ENCODE results near the gene LRRC52.

Gene LRRC52

GRCh38 chr1:165543532-165544438, at the start of gene LRRC52:
LRRC52 (plus strand) TSS chr1:165544000; CDS start chr1:165544297, 297 bp downstream.
- DNase-seq: no peak

DNA sequence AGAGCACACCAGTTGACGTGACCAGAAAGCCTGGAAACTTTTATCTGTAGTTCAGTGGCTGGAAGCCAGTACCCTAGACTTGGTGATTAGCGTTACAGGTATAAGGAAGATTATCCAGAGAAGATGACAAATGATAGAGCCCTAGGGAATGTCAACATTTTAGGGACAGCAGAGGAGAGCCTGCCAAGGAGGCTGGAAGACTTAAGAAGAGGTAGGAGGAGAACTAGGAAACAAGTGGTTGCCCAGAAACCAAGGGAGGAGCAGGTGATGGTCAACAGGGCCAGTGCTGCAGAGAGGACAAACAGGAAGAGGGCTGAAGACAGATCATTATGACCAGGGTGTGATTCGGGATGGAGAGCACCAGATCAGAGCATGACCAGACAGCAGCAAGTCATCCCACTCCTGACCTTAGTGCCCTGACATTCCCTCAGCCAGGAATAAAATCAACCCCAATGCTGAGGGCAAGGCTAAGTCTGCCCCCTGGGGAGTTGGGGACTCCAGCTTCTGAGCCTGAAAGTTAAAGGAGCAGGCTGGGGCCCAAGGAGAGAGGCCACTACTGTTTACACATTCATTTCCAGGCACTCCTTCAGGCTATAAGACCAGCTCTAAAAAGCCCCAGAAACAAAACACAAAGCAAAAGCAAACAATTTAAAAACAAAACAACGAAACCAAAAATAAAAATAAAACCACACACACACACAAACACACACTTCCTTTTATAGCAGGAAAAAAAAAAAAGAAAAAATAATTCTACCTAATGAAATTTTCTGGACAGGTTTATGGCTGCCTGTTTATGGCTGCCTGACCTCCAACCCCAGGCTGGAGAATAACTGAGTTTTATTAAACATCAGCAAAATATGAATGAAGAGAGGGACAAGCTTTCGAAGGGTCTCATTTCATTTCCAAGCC, 48.6 kb upstream of the LRRC52 start:
- DNase-seq: no peak

- no peak for DNase-seq
These were observed 48.0 kb upstream of the LRRC52 start for GRCh38 chr1:165495858-165496205.

GRCh38 chr1:165496501-165496900, 47.3 kb upstream of the LRRC52 start:
- no peak for DNase-seq

GRCh38 chr1:165497069-165498013, 46.5 kb upstream of the LRRC52 start:
- no peak for DNase-seq

- DNase-seq: no peak
These were observed 42.4 kb upstream of the LRRC52 start for GRCh38 chr1:165501330-165501969.

- no peak for DNase-seq
These were observed 41.8 kb upstream of the LRRC52 start for GRCh38 chr1:165501970-165502348.

- DNase-seq: no peak
These were observed 36.2 kb upstream of the LRRC52 start for GRCh38 chr1:165507570-165507969.

GRCh38 chr1:165508291-165508690, 35.5 kb upstream of the LRRC52 start:
- no peak for DNase-seq

DNA sequence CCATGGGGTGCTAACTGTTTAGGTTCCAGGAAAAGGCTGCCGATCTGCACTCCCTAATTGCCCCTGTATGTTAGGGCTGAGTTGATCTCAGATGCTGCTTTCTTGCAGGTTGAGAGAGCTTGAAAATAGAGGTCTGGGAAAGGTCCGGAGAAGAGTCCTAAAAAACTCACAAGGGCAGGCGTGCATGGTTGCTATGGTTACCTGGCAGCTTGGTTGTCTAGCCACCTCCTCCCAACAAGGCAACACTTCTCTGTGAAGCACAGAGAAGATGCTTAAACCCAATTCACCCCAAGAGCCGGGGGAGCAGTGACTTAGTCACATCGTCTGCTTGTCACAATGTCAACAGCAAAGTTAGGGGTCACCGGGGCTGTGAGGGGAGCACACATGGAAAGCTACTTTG, 31.0 kb upstream of the LRRC52 start:
- DNase-seq: no peak

DNA sequence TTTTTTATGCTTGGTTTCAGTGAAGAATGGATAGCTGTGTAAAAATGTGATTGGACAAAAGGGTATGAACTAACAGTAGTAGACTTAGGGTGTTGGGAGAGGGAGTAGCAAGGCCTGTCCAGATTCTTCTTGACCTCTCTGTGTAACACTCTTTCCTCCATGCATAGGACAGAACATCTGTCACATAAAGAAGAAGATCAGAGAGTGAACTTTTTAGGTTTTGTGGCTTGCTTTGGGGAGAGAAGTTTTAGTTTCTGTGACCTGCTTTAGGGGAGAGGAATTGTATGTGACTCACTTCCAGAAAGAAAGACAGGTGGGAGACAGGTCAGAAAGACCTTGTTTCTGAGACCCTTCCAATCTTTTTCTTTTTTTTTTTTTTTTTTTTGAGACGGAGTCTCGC, 27.3 kb upstream of the LRRC52 start:
- DNase-seq: no peak

DNA sequence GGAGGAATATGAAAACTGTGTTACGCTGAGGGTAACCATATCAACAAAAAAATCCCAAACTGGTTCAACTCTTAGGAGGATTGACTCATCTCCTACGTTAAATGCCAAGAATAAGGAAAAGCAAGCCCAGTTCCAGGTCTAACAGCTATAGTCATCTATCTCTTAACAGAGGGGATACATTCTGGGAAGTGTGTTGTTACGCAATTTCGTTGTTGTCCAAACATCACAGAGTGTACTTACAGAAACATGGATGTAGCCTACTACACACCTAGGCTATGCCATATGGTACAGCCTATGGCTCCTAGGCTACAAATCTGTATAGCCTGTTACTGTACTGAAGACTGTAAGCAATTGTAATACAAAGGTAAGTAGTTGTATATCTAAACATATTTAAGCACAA, 23.2 kb upstream of the LRRC52 start:
- no peak for DNase-seq

DNA sequence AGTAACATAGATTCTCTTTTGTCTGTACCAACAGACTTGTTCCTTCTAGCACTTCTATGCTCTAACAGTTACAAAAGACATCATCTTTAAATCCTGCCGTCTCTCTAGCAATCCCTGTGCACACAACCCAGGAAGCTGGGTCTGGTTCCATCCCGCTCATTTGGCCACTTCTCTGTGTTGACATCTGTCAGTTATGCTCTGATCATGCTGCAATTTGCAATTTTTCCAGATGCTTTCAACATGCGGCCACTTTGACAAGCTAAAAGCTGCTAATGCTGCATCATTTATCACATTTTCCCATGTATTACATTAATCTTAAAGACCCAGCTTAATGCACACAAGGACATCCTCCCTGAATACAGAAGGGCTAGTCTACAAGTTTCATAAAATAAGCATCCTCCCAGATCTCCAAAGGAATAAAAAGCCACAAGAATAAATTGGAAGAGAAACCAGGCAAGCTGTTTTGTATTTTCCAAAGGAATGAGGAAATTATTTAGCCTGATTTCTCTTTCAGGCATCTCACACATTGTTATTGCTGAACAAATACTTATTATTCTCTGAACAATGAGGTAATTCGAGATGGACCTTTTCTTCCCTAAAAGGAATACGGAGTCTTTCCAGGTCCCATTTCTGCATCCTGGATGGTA, 19.0 kb upstream of the LRRC52 start:
- DNase-seq: no peak

DNA sequence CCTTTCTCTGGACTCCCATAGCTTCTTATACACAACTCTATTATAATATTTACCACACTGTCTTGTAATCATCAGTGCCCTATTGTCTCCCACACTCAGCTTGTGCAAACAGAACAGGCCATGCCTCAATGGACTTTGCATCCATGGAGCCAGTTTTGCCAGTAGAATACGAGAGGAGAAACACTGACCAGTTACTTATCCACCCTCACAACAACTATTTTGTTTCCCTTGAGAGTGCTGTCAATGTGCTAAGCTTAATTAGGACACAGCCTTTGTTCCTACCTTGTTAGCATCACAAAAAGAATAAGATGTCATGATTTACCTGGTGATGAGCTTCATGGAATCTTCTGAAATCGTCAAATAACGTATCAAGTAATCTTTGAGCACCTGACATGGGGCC, 18.1 kb upstream of the LRRC52 start:
- no peak for DNase-seq

DNA sequence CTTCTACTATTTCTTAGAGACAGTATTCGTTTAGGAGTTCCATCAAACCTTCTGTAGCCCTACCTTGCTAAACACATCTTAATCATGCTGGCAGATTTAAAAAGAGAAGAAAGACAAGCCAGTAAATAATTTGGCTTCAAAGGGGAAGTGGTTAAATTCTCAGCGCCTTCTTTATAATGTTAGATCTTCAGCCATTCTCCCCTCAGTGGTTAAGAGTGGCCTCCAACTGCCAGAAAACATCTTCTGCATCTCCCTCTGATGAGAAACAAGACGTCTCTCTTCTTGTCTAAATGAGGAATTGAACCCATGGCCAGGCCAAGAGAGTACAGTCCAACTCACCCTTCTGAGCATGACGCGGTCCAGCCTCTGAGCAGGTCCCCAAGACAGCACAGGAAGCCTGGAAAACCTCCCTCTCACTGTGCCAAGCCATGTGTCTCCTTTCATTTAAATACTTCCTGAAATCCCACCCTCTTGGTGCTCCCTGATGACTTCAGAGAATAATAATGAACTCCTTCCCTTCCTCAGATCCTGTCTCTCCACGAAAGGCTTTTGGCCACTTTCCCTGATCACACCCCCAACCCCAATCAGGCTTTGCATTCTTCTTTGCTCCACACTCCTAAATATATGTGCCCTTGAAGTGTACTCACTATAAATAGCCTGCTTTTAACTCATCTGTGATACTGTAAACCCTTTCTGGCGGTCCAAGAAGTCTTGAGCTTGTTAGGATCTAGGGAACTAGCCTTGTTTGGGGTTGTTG, 16.4 kb upstream of the LRRC52 start:
- DNase-seq: no peak

GRCh38 chr1:165531021-165531420, 12.8 kb upstream of the LRRC52 start:
- DNase-seq: no peak

DNA sequence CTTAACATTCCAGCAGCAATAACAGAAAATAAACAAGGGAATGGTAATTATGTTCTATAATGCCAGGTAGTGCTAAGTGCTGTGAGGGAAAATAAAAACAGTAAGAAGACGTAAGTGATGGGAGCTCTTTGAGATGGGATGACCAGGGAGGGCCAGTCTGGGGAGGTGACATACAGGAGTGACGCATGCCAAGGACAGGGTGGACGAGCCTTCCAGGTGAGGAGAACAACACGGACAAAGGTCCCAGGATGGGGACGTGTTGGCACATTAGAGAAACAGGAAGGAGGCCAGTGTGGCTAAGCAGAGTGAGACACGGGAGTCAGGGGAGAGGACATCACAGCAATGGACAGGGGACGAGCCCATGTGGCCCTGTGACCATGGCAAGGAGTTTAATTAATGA, 11.7 kb upstream of the LRRC52 start:
- DNase-seq: no peak

DNA sequence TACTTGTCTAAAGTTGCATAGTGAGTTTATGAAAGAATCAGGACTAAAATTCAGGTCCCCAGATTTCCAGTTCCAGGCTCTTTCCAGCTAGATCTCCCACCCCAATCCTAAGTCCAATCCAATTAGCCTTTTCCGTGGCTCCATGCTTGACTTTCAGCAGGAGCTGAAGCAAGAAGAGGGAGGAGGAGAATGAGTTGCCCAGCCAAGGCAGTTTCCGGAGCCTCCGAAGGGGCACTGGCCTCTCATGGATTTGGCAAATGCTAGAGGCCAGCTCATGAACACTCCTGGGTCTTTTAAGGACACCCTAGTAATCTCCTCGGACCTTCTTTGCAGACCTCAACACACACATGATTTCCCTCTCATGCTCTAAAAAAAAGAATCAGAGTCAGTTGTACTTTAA, 10.5 kb upstream of the LRRC52 start:
- no peak for DNase-seq

DNA sequence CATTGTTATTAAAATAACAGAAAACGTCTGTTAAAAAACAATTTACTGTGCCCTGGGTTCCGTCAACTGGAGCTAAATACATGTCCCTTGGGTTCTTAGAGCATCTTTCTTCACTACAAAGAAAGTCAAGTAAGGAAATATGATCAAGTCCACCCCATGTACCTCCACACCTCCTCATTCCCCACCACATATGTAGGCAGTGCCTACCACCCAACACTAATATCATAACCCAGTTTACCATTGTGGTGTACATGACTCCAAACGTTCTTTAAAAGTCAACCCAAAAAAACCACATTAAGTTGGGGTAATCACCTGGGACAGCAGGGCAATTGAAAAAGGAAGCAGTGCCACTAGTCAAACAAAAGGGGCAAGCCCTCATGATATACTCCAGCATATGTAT, 7.8 kb upstream of the LRRC52 start:
- no peak for DNase-seq

- no peak for DNase-seq
These were observed 6.3 kb upstream of the LRRC52 start for GRCh38 chr1:165537356-165538109.
